GM19043 (cell line): ENCODE measurements around the gene MYO19.
"Not testable (repeated sequence)": the region's sequence is repeated elsewhere in the genome, so short reads cannot be mapped to it uniquely, and the experiment has no call there.

Experiments used
- ATAC-seq: cut with Tn5 transposase; IDR thresholded peaks from one replicate; pipeline ENCODE4 v1.9.1; 2021; ENCODE audit warnings: low read depth; ENCODE audit not compliant: unreplicated experiment

The MYO19 gene

DNA sequence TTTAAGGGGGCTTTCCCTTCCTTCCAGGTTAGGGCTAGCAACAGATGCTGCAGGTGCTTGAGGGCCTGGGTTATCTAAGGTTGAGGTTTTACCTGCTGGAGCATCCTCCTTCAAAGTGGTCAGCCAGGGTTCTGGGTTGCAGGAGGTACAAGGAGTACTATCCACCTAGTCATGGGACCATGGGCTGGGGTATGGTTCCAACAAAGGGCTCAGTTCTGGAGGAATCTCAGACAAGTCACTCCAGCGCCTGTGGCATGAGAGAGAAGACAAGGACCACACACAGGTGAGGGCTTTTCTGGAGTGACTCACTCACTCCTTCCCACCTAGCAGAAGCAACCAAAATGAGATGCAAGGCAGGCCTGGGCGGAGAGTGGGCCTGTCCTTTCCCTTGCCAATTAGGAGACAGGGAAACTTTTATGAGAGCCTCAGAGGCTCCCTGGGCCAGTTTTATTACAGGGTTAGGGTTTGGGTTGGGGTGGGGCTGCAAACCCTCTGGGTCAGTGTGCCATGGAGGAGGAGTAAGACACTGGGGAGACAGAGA, 2.2 kb downstream of the MYO19 start:
- ATAC-seq, result no peak

GRCh38 chr17:36529121-36529520, 5.5 kb downstream of the MYO19 start:
- no peak for ATAC-seq

GRCh38 chr17:36527621-36528250, 6.9 kb downstream of the MYO19 start:
- ATAC-seq, result no peak

GRCh38 chr17:36525888-36526287, 8.8 kb downstream of the MYO19 start:
- ATAC-seq, result no peak

- no peak for ATAC-seq
Measured at GRCh38 chr17:36525113-36525512, 9.6 kb downstream of the MYO19 start.

DNA sequence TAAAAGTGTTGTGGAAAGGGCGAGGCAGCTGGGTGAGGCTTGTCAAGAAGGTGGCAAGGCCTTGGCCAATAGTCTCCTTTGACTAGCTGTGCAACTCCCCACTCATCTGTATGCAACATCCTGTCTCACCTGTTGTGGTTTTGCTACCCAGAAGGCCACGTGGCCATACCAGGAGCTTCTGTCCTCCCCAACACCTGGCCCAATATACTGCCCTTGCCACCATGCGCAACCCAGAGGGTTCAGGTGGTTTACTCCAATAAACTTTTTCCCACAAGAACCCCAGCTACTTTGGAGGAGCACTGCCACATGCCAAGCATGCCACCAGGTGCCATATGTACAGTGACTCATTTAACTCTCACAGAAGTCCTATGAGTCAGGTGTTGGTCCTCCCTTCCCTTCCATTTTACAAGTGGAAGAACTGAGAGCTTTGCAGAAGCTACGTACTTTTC, 10.2 kb downstream of the MYO19 start:
- no peak for ATAC-seq

DNA sequence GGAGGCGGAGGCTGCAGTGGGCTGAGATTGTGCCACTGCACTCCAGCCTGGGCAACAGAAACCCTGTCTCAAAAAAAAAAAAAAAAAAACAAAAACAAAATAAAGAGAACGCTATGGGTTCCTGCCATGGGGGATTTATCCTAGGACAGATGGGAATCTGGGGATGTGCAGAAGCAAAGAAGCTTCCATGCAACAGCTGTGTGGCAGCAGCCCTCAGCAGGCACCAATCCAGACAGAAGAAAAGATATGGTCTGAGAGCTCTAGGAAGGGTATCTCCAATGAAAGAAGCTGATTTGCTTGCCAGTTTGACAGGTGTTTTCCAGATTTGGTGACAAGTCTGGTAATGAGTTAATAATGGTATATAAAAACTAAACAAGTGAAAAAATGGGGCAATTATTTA, 11.6 kb downstream of the MYO19 start:
- ATAC-seq, result no peak

DNA sequence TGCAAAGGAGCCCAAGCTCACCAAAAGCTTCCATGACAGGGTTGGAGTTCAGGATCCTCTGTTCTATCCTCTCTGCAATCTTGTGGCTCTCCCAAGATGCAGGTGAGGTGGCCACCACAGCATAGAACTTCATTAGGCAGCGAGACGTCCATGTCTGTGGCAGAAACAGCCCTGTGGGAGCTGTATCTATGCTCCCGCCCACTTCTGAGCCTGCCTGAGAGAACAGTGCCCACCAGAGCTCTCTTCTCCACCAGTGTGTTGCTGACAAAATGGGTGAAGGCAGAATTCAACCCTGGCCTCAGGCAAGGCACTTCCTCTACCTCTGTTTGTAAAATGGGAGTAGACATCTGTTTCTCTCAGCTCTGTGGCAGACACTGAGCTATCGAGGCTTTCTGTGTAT, 18.8 kb downstream of the MYO19 start:
- ATAC-seq, result no peak

DNA sequence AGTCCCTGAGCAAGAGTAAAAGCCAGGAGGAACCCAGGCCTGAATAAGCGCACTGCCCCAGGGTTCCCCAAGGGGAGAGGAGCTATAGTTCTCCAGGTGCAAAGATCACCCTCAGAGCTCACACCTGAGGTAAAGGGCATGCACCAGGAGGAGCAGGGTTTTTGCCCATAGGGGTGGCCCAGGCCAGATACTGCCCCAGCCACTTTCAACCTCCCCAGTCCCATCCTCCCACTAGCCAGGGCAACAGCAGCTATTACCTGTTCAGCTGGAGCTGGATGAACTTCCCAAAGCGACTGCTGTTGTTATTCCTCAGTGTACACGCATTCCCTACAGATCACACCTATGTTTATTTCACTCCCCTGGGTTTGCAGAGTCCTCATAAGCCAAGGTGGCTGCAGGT, 19.8 kb downstream of the MYO19 start:
- no peak for ATAC-seq

GRCh38 chr17:36512641-36513040, 22.0 kb downstream of the MYO19 start:
- no peak for ATAC-seq

- no peak for ATAC-seq
Measured at GRCh38 chr17:36511216-36511615, 23.5 kb downstream of the MYO19 start.

- ATAC-seq, result no peak
Measured at GRCh38 chr17:36510636-36511035, 24.0 kb downstream of the MYO19 start.

DNA sequence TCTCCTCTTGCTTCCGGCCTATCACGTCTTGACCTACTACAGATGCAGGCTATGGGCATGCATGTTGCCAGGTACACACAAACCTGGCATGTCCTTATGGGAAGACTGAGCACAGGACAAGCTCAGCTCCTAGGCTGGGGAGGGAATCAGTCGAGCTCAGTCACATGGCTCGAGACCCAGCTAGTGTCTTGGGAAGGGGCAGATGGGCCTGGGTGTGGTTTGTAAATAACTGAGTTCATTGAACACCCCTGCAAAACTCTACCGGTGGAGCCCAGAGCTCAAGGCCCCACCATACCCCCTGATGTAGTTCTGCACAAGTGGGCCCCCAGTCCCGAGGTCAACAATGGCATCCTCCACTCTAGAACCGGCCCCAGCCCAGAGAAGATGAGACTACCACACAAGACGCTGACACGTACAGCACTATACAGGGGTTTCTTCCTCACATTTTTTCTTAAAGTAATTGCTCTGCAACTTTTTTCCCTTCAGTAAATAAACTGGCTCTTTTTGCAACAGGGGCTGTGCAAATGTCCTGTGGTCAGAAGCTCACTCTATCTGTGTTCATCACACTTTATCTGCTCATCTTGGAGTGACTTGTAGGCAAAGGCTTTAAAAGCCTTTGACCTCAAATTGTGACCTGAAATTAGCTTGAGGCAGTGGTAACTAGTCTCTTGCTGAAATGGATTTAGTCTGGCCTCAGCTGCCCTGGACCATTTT, 25.2 kb downstream of the MYO19 start:
- no peak for ATAC-seq

GRCh38 chr17:36508439-36508838, 26.2 kb downstream of the MYO19 start:
- not testable (repeated sequence) for ATAC-seq

- ATAC-seq, result no peak
Measured at GRCh38 chr17:36507266-36507665, 27.4 kb downstream of the MYO19 start.

- no peak for ATAC-seq
Measured at GRCh38 chr17:36506831-36507230, 27.8 kb downstream of the MYO19 start.

DNA sequence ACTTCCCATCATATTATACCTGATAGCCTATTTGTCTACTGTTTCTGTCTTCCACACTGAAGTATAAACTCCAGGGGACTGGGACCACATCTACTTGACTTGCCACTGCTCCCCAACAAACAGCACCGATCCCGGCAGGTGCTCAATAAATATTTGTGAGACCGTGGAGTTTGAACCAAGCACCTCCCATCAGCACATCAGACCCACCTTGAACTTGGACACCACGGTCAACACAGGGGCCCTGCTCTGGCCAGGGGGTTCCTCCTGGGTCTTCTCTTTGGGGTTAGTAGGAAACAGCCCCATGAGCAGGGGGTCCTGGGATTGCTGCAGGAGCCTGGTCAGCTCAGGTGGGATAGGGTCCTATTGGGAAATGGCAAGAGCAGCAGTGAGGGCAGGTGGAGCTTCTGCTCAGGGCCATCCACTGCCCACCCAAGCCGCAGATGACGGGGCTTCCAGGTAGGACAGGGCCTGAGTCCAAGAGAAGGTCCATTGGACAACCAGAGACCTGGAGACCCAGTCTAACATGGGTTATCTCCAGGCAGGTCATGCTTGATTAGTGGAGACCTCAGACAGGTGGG, 28.3 kb downstream of the MYO19 start:
- ATAC-seq, result no peak

GRCh38 chr17:36505171-36505570, 29.5 kb downstream of the MYO19 start:
- no peak for ATAC-seq

GRCh38 chr17:36504156-36504545, 30.5 kb downstream of the MYO19 start:
- ATAC-seq, result no peak

DNA sequence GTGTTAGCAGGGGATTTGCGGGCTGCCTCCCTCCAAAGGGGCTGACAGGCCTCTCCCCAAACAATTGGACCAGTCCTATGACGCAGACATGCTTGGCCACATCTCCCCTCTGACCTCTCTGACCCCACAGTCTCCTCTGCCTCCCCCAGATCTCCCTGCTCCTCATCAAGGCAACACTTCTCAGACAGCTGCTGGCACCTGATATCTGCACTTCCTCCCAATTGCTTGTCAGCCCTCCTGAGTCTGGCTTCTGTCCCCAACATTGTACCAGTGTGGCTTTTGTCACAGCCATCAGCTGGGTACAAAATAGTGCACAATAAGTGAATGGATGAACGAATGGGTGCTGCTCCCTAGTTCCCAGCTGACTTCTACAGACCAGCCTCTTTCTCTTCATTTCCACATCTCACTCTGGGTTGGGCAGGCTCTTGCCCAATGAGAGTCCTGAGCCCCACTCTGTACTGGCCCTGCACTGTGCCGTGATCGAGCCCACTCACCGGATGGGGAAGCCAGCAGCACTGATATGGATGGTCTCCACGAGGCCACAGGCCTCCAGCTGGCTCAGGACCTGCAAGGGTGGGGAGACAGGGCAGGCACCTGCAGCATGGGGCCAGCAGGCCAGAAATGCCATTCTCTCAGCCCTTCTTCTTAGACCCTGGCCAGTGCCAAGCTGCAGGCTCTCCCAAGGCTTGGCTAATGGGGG, 31.1 kb downstream of the MYO19 start:
- ATAC-seq, result no peak

GRCh38 chr17:36501963-36502362, 32.7 kb downstream of the MYO19 start:
- ATAC-seq, result no peak
